ENCODE results near the gene UAP1L1. TPM values are rescaled to one million over a fixed set of nuclear protein-coding genes. Genes with fewer than 3 reads are reported as not detected.

The UAP1L1 gene
- total and polyA plus RNA-seq, 9 of the 15 experiments (the other 6 are each of a cell fraction or from before 2014, with no cell fraction given), result 0.20 to 8.6 (median 3.7) TPM

GRCh38 chr9:137114613-137115393 is 37.5 kb downstream of the UAP1L1 start, which contains the start of gene DPP7 (continued):
- TF ChIP-seq PHF8 (IDR thresholded peaks at IDR 0.05; ENCODE audit: borderline replicate concordance, low read length) (peak; percentile 55; the same call in 1 of the 2 replicates), KLF6 (CRISPR knock-in tag; IDR thresholded peaks at IDR 0.05; ENCODE audit: borderline replicate concordance) (no peak), NR3C1 (CRISPR knock-in tag; IDR thresholded peaks at IDR 0.05) (0 out of 2 replicates have a peak, but pooled peaks have one; percentile 24), ILF3 (IDR thresholded peaks at IDR 0.05; ENCODE audit: borderline replicate concordance) (peak; percentile 54; the same call in 1 of the 2 replicates), ARID3A (IDR thresholded peaks at IDR 0.05; ENCODE audit: borderline replicate concordance, low read depth, low read length) (no peak), ZBTB40 (IDR thresholded peaks at IDR 0.05) (0 out of 2 replicates have a peak, but pooled peaks have one; percentile 17), ZBTB40 (CRISPR knock-in tag; IDR thresholded peaks at IDR 0.05) (no peak), MYC (IDR thresholded peaks at IDR 0.05; ENCODE audit: low read depth, low read length) (peak; percentile 92), MYC (CRISPR knock-in tag; IDR thresholded peaks at IDR 0.05; ENCODE audit: borderline replicate concordance, low read depth) (no peak), ZFP36 (IDR thresholded peaks at IDR 0.05; ENCODE audit: low read depth, low read length, partially characterized antibody) (no peak), ZNF24 (IDR thresholded peaks at IDR 0.05) (no peak), CTBP1 (IDR thresholded peaks at IDR 0.05; ENCODE audit: borderline replicate concordance) (peak; percentile 81; the same call in 1 of the 2 replicates), CSDE1 (IDR thresholded peaks at IDR 0.05) (no peak)
- TF ChIP-seq, protein P1, sequence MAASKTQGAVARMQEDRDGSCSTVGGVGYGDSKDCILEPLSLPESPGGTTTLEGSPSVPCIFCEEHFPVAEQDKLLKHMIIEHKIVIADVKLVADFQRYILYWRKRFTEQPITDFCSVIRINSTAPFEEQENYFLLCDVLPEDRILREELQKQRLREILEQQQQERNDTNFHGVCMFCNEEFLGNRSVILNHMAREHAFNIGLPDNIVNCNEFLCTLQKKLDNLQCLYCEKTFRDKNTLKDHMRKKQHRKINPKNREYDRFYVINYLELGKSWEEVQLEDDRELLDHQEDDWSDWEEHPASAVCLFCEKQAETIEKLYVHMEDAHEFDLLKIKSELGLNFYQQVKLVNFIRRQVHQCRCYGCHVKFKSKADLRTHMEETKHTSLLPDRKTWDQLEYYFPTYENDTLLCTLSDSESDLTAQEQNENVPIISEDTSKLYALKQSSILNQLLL (CRISPR knock-in tag; IDR thresholded peaks at IDR 0.05; ENCODE audit: borderline replicate concordance), result no peak

Data from K562 (cell line).